MM.1S (cell line): ENCODE data around the gene SCAP.

ENCODE experiments used
- DNase-seq: peaks from one replicate; pipeline ENCODE4 v3.0.0-alpha.2; 2015
- H2AFZ ChIP-seq: fragments of 300-600 bp; sonication (generic); 2 replicates; pipeline ENCODE4 v1.6.0; 2016; ENCODE audit warnings: antibody characterized with exemption, low read length
- H3F3A ChIP-seq: fragments of 300-600 bp; sonication (generic); 2 replicates; pipeline ENCODE4 v1.6.1; 2016; ENCODE audit warnings: mild to moderate bottlenecking, antibody characterized with exemption, low read length, moderate library complexity, mixed read lengths; ENCODE audit not compliant: insufficient read depth
- H3K27ac ChIP-seq: fragments of 300-600 bp; sonication (generic); 2 replicates; pipeline ENCODE4 v1.5.1; 2016; ENCODE audit warnings: mild to moderate bottlenecking, low read length
- H3K27me3 ChIP-seq: fragments of 300-600 bp; sonication (generic); replicated peaks from 2 replicates; pipeline ENCODE4 v1.6.0; 2016; ENCODE audit warnings: low read length; ENCODE audit not compliant: insufficient read depth
- H3K36me3 ChIP-seq: fragments of 300-600 bp; sonication (generic); replicated peaks from 2 replicates; pipeline ENCODE4 v1.6.1; 2016; ENCODE audit warnings: mild to moderate bottlenecking, low read length, mixed read lengths; ENCODE audit not compliant: insufficient read depth
- H3K4me1 ChIP-seq: fragments of 300-600 bp; sonication (generic); 2 replicates; pipeline ENCODE4 v1.6.1; 2016; ENCODE audit warnings: low read length, mixed read lengths
- H3K4me2 ChIP-seq: fragments of 300-600 bp; sonication (generic); 2 replicates; pipeline ENCODE4 v1.6.0; 2016; ENCODE audit warnings: low read depth, low read length
- H3K4me3 ChIP-seq: fragments of 300-600 bp; sonication (generic); 2 replicates; pipeline ENCODE4 v1.5.1; 2016; ENCODE audit warnings: low read length, mixed read lengths
- H3K79me2 ChIP-seq: fragments of 300-600 bp; sonication (generic); 2 replicates; pipeline ENCODE4 v1.6.1; 2016; ENCODE audit warnings: mixed run types, low read length, mixed read lengths
- H3K9ac ChIP-seq: fragments of 300-600 bp; sonication (generic); 2 replicates; pipeline ENCODE4 v1.6.1; 2016; ENCODE audit warnings: low read length, mixed read lengths
- H3K9me2 ChIP-seq: fragments of 300-600 bp; sonication (generic); replicated peaks from 2 replicates; pipeline ENCODE4 v1.6.1; 2016; ENCODE audit warnings: mild to moderate bottlenecking, low read length, mixed read lengths; ENCODE audit not compliant: insufficient read depth
- H3K9me3 ChIP-seq: fragments of 300-600 bp; sonication (generic); replicated peaks from 2 replicates; pipeline ENCODE4 v1.6.1; 2016; ENCODE audit warnings: mild to moderate bottlenecking, low read length, mixed read lengths; ENCODE audit not compliant: insufficient read depth
- H4K20me1 ChIP-seq: fragments of 300-600 bp; sonication (generic); 2 replicates; pipeline ENCODE4 v1.6.1; 2016; ENCODE audit warnings: mild to moderate bottlenecking, low read length, moderate library complexity, mixed read lengths; ENCODE audit not compliant: insufficient read depth
- EZH2 ChIP-seq: fragments of 300-600 bp; sonication (generic); optimal IDR thresholded peaks from 2 replicates; pipeline ENCODE3; 2017; ENCODE audit warnings: low read depth, mild to moderate bottlenecking, antibody characterized with exemption, low read length, mixed read lengths
- EZH2phosphoT487 ChIP-seq: fragments of 300-600 bp; sonication (generic); IDR thresholded peaks from 2 replicates; pipeline ENCODE4 v1.6.1; 2018; ENCODE audit warnings: antibody characterized with exemption, low read length
- TF ChIP-seq, protein P1 (sequence below): fragments of 300-600 bp; sonication (generic); IDR thresholded peaks from 2 replicates; pipeline ENCODE4 v1.5.1; 2016; ENCODE audit warnings: antibody characterized with exemption, low read length, mixed read lengths

Gene SCAP

DNA sequence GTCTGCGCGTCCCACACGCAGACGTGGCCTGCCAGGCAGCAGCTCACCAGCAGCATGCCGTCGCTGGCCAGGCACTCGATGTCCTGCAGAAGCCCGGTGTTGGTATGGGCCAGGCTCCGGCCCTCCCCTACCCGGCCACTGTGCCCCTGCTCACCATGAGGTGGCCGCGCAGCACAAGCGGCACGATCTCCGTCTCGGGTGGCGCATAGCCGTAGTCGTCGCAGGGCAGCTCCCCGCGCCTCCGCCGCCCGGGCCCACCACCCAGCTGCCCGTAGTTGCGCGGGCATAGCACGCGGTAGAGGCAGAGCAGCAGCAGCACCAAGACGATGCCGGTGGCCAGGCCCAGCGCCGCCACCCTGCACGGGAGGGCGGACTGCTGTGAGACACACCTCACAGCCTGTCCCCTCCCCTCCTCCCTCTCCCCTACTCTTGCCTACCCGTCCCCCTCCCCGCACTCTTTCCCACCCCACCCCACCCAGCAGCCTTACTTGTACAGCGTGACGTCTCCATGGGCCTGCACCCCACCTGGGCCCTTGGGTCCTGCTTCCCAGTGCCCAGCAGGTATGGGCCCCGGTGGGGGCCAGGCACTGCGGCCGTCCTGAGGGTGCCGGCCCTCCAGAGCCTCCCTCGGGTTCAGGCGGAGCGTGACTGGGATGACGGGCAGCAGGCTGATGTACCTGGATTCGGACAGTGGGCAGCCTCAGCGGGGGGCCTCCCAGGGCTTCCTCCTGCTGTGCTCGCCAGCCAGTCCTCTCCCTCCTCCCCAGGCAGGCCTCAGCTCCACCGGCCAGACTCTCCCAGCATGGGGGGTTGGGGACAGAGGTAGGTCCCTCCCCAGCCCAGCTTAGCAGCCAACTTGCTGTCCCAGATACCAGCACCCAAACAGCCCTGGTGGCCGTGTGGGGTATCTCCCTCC lies 57.3 kb downstream of the SCAP start:
- Histone ChIP-seq H4K20me1 (no peaks in the 10 kb centered on the region), H3K9me2 (no peaks in the 10 kb centered on the region), H3K9ac (no peak overlapping the region), H3K4me1 (peaks cover 7% of the 10 kb centered on the region; the same call in 1 of the 2 replicates), H3K27me3 (no peaks in the 10 kb centered on the region), H3F3A (peaks cover 2% of the 10 kb centered on the region; the same call in 1 of the 2 replicates), H3K36me3 (no peaks in the 10 kb centered on the region; the same call in 1 of the 2 replicates), H2AFZ (no peak overlapping the region), H3K27ac (no peak overlapping the region), H3K4me3 (no peak overlapping the region), H3K79me2 (no peaks in the 10 kb centered on the region), H3K4me2 (no peak overlapping the region), H3K9me3 (no peaks in the 10 kb centered on the region)
- DNase-seq: no peak
- no peak for TF ChIP-seq EZH2
- TF ChIP-seq, protein P1, sequence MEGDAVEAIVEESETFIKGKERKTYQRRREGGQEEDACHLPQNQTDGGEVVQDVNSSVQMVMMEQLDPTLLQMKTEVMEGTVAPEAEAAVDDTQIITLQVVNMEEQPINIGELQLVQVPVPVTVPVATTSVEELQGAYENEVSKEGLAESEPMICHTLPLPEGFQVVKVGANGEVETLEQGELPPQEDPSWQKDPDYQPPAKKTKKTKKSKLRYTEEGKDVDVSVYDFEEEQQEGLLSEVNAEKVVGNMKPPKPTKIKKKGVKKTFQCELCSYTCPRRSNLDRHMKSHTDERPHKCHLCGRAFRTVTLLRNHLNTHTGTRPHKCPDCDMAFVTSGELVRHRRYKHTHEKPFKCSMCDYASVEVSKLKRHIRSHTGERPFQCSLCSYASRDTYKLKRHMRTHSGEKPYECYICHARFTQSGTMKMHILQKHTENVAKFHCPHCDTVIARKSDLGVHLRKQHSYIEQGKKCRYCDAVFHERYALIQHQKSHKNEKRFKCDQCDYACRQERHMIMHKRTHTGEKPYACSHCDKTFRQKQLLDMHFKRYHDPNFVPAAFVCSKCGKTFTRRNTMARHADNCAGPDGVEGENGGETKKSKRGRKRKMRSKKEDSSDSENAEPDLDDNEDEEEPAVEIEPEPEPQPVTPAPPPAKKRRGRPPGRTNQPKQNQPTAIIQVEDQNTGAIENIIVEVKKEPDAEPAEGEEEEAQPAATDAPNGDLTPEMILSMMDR: peak; percentile 7; the same call in 1 of the 2 replicates

DNA sequence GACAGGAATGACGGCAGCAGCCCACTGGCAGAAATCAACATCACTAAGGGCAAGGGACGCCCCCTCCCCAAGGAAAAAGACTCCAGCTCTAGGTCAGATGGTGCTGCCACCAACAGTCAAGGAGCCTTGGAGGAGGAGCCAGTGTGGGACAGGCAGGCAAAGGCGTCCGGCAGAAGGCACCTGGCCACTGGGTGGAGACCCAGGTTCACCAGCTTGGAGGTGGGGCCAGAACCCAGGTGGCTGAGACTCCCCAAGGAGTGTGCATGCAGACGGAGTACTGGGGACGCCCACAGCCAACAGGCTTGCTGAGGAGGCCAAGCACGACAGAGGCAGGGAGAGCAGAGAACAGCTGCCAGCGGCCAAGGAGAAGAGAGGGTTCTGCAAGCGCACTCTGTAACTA lies 59.7 kb downstream of the SCAP start:
- H3K9ac ChIP-seq: no peak overlapping the region
- DNase-seq: no peak
- no peaks in the 10 kb centered on the region for H3K4me1 ChIP-seq
- no peak overlapping the region for H3K4me3 ChIP-seq
- H4K20me1 ChIP-seq: no peaks in the 10 kb centered on the region
- H3K4me2 ChIP-seq: no peak overlapping the region
- no peak overlapping the region for H3K27ac ChIP-seq
- H3K79me2 ChIP-seq: no peaks in the 10 kb centered on the region
- TF ChIP-seq, protein P1: no peak
- TF ChIP-seq EZH2phosphoT487 (no peak), EZH2 (no peak)
- H3K36me3 ChIP-seq: no peaks in the 10 kb centered on the region; the same call in 1 of the 2 replicates
- no peaks in the 10 kb centered on the region for H3K27me3 ChIP-seq
- no peaks in the 10 kb centered on the region for H3F3A ChIP-seq
- H3K9me2 ChIP-seq: no peaks in the 10 kb centered on the region
- no peak overlapping the region for H2AFZ ChIP-seq
- no peaks in the 10 kb centered on the region for H3K9me3 ChIP-seq

DNA sequence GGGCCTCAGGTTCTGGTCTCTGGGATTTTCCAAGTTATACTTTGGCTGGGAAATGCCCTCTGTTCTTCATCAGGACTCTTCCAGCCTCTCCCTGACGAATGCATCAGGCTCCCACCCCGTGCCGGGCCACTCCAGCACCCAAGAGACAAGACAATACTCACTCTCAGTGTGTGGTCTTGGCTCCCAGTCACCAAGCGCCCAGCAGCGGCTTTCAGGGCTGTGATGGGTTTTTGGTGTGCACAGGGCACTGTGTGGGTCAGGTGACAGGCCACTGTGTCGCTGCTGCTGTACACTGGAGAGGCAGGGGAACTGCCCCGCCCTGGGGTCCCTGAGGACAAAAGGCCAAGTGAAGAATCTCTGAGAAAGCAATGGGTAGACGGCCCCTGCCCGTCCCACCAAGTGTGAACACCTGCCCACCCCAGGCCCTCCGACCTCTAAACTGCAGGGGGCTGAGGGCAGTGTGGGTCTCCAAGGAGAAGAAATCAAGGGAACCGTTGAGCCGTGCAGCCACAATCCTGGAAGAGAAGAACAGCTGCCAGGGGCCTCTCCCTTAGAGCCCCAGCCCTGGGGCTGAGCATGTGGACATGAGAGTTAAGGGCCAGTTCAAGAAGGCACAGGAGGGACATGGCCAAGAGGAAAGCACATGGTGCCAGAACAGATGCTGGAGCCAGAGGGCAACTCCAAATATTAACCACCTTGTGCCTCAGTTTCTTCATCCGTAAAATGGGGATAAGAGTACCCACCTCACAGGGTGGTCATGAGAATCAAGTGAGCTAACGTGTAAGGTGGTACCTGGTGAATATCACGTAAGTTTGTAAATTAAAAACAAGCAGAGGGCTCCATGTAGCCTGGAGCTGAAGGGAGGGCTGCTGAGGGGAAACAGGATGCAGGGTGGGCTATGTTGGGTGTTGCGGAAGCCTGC lies 60.8 kb downstream of the SCAP start:
- Histone ChIP-seq H3K9ac (no peak overlapping the region), H3F3A (no peaks in the 10 kb centered on the region), H3K27me3 (no peaks in the 10 kb centered on the region), H2AFZ (no peak overlapping the region), H3K4me2 (no peak overlapping the region), H3K79me2 (no peaks in the 10 kb centered on the region), H3K27ac (no peak overlapping the region), H3K4me3 (no peak overlapping the region), H3K9me3 (no peaks in the 10 kb centered on the region), H3K4me1 (no peaks in the 10 kb centered on the region), H4K20me1 (no peaks in the 10 kb centered on the region), H3K36me3 (no peaks in the 10 kb centered on the region; the same call in 1 of the 2 replicates), H3K9me2 (no peaks in the 10 kb centered on the region)
- no peak for DNase-seq
- TF ChIP-seq EZH2phosphoT487: no peak
- TF ChIP-seq EZH2: no peak
- TF ChIP-seq, protein P1: no peak
